ENCODE data around the gene ETNK2.
"Not testable (repeated sequence)": the region's sequence is repeated elsewhere in the genome, so short reads cannot be mapped to it uniquely, and the experiment has no call there.

Gene ETNK2

DNA sequence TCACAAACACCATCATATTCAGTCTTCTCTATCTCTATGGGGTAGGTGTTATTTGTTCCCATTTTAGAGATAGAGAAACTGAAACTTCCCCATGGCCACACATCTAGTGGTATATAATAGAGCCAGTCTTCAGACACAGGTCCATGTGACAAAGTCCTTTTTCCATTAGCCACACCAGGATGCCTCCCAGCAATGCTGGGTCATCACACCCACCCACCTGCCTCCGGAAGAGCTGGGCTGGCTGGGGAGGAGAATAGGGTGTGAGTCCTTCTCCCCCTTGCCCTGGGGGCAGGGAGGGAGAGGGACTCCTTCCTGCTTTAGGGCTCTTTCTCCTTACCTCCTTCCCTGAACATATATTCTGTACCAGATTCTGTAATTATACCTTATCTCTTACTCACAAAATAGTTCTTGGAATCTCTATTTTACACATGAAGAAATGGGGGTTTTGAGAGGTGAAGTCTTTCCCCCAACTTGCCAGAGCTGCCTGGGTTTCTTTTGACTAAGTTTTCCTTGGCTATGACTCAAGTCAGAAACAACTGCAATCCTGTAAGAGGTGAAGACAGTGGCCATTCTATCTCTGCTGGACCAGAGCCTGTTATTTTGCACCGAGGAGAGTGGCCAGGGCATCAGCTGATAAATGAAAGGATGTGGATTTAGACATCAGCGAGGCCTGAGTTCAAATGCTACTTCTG, 49.0 kb downstream of the ETNK2 start:
- no peak overlapping the region for H4K8ac ChIP-seq (ENCODE audit: low read depth, low read length)
- H2BK5ac ChIP-seq (ENCODE audit: low read depth, low read length, poor library complexity), result no peak overlapping the region
- H3K79me2 ChIP-seq (ENCODE audit: control insufficient read depth, insufficient read depth, low read length, poor library complexity), result peaks cover 28% of the 10 kb centered on the region
- H3K36me3 ChIP-seq (ENCODE audit: control insufficient read depth in 1 of 2, insufficient read depth in 2 of 2, low read length in 2 of 2), result peaks cover 0 to 2% of the 10 kb centered on the region in 2 experiments
- peak; percentile 22 to 48 for DNase-seq
- no peak overlapping the region for H3K9ac ChIP-seq (ENCODE audit: low read length)
- no peak overlapping the region for H3K18ac ChIP-seq (ENCODE audit: low read length)
- no peak overlapping the region for H3K4me3 ChIP-seq (ENCODE audit: low read depth, low read length)
- H3K27me3 ChIP-seq (ENCODE audit: insufficient read depth, low read length), result no peaks in the 10 kb centered on the region
- no peak overlapping the region for H4K91ac ChIP-seq (ENCODE audit: low read depth, low read length)
- no peak overlapping the region for H2BK12ac ChIP-seq (ENCODE audit: low read length)
- H3K4me1 ChIP-seq (ENCODE audit: control insufficient read depth in 1 of 2, insufficient read depth in 2 of 2, low read length in 2 of 2), result peaks cover 23 to 36% of the 10 kb centered on the region in 2 experiments
- no peak overlapping the region for H3K23ac ChIP-seq (ENCODE audit: low read length)
- peaks cover 16% of the 10 kb centered on the region for H3K79me1 ChIP-seq (ENCODE audit: low read length)
- H3K27ac ChIP-seq (ENCODE audit: low read depth, low read length), result no peak overlapping the region
- no peaks in the 10 kb centered on the region for H3K9me3 ChIP-seq (ENCODE audit: insufficient read depth, low read depth, low read length)
- no peak overlapping the region for H3K4ac ChIP-seq (ENCODE audit: low read depth, low read length)
- no peak overlapping the region for H4K12ac ChIP-seq (ENCODE audit: low read depth, low read length)
- no CpG with 5 or more reads among the region's 3 CpGs for WGBS (ENCODE audit: extremely low coverage, insufficient coverage, insufficient read length)
- no peak overlapping the region for H2AK5ac ChIP-seq (ENCODE audit: low read length)
- no peak overlapping the region for H2BK120ac ChIP-seq (ENCODE audit: insufficient read depth, low read length, poor library complexity)
- no peak overlapping the region for H3K14ac ChIP-seq (ENCODE audit: low read length)
- H2AFZ ChIP-seq (ENCODE audit: insufficient read depth, low read length, poor library complexity), result no peak overlapping the region
- H3K4me2 ChIP-seq (ENCODE audit: low read length), result no peak overlapping the region

DNA sequence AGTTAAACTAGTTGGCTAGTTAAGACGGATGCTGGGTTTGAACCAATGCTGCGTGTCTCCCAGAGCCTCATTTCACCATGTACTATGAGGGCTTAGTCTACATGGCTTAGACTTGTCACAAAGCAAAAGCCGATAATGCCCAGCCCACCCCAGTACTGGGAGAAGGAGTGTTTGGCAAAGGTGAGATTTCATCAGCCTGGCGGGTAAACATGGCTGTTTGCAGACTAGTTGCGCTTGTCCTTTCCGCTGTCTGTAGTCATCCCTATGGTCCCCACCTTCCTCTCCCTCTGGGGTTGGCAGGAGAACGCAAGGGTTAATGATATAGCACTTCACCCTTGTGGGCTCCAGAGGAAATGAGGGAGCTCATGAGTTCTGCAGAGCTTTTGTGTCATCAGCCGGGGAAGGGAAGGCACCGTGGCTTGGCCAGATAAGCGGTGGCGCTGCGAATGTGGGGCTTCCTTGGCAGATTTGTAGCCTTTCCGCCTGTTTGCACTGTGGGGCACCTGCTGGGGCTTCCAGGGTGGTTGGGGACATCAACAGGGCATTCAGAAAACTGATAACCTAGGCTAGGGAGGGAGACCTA, 49.7 kb downstream of the ETNK2 start:
- Histone ChIP-seq H3K79me2 (ENCODE audit: control insufficient read depth, insufficient read depth, low read length, poor library complexity) (peaks cover 21% of the 10 kb centered on the region), H2AFZ (ENCODE audit: insufficient read depth, low read length, poor library complexity) (no peak overlapping the region)
- WGBS (ENCODE audit: extremely low coverage, insufficient coverage, insufficient read length), result no CpG with 5 or more reads among the region's 13 CpGs

DNA sequence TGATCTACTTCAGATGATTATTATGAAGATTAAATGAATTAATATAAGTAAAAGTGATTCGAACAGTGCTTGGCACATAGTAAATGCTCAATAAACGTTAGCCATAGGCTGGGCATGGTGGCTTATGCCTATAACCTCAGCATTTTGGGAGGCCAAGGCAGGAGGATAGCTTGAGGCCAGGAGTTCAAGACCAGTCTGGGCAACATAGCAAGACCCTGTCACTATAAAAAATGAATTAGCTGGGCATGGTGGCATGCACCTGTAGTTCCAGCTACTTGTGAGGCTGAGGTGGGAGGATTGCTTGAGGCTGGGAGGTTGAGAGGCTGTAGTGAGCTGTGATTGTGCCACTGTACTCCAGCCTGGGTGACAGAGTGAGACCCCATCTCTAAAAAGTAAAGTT, 52.1 kb downstream of the ETNK2 start:
- H2BK12ac ChIP-seq (ENCODE audit: low read length); H4K91ac ChIP-seq (ENCODE audit: low read depth, low read length); H3K4ac ChIP-seq (ENCODE audit: low read depth, low read length); H4K12ac ChIP-seq (ENCODE audit: low read depth, low read length); DNase-seq; H3K27me3 ChIP-seq (ENCODE audit: insufficient read depth, low read length); H2AK5ac ChIP-seq (ENCODE audit: low read length); H3K27ac ChIP-seq (ENCODE audit: low read depth, low read length); H3K18ac ChIP-seq (ENCODE audit: low read length); H3K4me2 ChIP-seq (ENCODE audit: low read length); H2AFZ ChIP-seq (ENCODE audit: insufficient read depth, low read length, poor library complexity); H3K14ac ChIP-seq (ENCODE audit: low read length); H4K8ac ChIP-seq (ENCODE audit: low read depth, low read length); H3K23ac ChIP-seq (ENCODE audit: low read length); H3K9ac ChIP-seq (ENCODE audit: low read length); H2BK5ac ChIP-seq (ENCODE audit: low read depth, low read length, poor library complexity); H2BK120ac ChIP-seq (ENCODE audit: insufficient read depth, low read length, poor library complexity); H3K36me3 ChIP-seq (ENCODE audit: control insufficient read depth in 1 of 2, insufficient read depth in 2 of 2, low read length in 2 of 2); H3K4me3 ChIP-seq (ENCODE audit: low read depth, low read length); H3K9me3 ChIP-seq (ENCODE audit: insufficient read depth, low read depth, low read length): not testable (repeated sequence)
- H3K79me1 ChIP-seq (ENCODE audit: low read length), result peaks cover 18% of the 10 kb centered on the region
- H3K4me1 ChIP-seq (ENCODE audit: control insufficient read depth in 1 of 2, insufficient read depth in 2 of 2, low read length in 2 of 2), result peaks cover 26 to 35% of the 10 kb centered on the region in 2 experiments
- H3K79me2 ChIP-seq (ENCODE audit: control insufficient read depth, insufficient read depth, low read length, poor library complexity), result peaks cover 21% of the 10 kb centered on the region
- no CpG with 5 or more reads among the region's 2 CpGs for whole genome bisulfite sequencing (ENCODE audit: extremely low coverage, insufficient coverage, insufficient read length)

More for the DNA sequence above, 49.7 kb downstream of the ETNK2 start:
- Histone ChIP-seq H3K4me2 (ENCODE audit: low read length) (no peak overlapping the region), H4K91ac (ENCODE audit: low read depth, low read length) (peak overlapping the region; percentile 22), H3K4ac (ENCODE audit: low read depth, low read length) (peak overlapping the region; percentile 39), H3K18ac (ENCODE audit: low read length) (peak overlapping the region; percentile 4), H3K9me3 (ENCODE audit: insufficient read depth, low read depth, low read length) (no peaks in the 10 kb centered on the region), H3K9ac (ENCODE audit: low read length) (no peak overlapping the region), H2AK5ac (ENCODE audit: low read length) (no peak overlapping the region), H3K4me3 (ENCODE audit: low read depth, low read length) (no peak overlapping the region), H3K79me1 (ENCODE audit: low read length) (peaks cover 16% of the 10 kb centered on the region), H2BK5ac (ENCODE audit: low read depth, low read length, poor library complexity) (no peak overlapping the region), H2BK12ac (ENCODE audit: low read length) (no peak overlapping the region), H3K36me3 (ENCODE audit: control insufficient read depth in 1 of 2, insufficient read depth in 2 of 2, low read length in 2 of 2) (peaks cover 0 to 2% of the 10 kb centered on the region in 2 experiments), H3K27ac (ENCODE audit: low read depth, low read length) (no peak overlapping the region), H4K8ac (ENCODE audit: low read depth, low read length) (no peak overlapping the region), H3K4me1 (ENCODE audit: control insufficient read depth in 1 of 2, insufficient read depth in 2 of 2, low read length in 2 of 2) (peaks cover 23 to 36% of the 10 kb centered on the region in 2 experiments), H3K23ac (ENCODE audit: low read length) (no peak overlapping the region), H4K12ac (ENCODE audit: low read depth, low read length) (no peak overlapping the region), H2BK120ac (ENCODE audit: insufficient read depth, low read length, poor library complexity) (no peak overlapping the region), H3K27me3 (ENCODE audit: insufficient read depth, low read length) (no peaks in the 10 kb centered on the region), H3K14ac (ENCODE audit: low read length) (no peak overlapping the region)
- no peak for DNase-seq

DNA sequence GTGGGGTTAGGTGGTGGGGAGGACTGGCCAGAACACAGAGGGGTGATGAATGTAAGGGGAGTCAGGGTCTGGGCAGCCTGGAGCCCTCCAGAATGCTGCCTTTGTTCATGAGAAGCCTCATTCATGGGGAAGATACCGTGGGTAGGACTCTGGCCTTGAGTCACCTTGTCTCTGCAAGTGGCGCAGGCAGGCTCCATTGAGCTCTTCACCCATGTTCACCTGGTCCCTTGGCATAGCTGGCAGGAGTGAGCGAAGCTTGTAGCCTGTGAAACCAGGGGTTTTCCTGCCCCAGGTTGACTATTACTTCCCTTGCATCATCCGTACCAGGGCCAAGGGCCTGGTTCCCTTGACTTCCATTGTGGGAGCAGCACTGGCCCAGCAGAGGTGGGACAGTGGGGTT, 53.2 kb downstream of the ETNK2 start:
- Histone ChIP-seq H4K12ac (ENCODE audit: low read depth, low read length) (no peak overlapping the region), H3K36me3 (ENCODE audit: control insufficient read depth in 1 of 2, insufficient read depth in 2 of 2, low read length in 2 of 2) (peaks cover 0 to 4% of the 10 kb centered on the region in 2 experiments), H4K91ac (ENCODE audit: low read depth, low read length) (peak overlapping the region; percentile 17), H2AK5ac (ENCODE audit: low read length) (peak overlapping the region; percentile 30), H2AFZ (ENCODE audit: insufficient read depth, low read length, poor library complexity) (peak overlapping the region; percentile 39), H4K8ac (ENCODE audit: low read depth, low read length) (no peak overlapping the region), H3K79me1 (ENCODE audit: low read length) (peaks cover 10% of the 10 kb centered on the region), H3K4ac (ENCODE audit: low read depth, low read length) (peak overlapping the region; percentile 84), H3K4me3 (ENCODE audit: low read depth, low read length) (no peak overlapping the region), H3K27me3 (ENCODE audit: insufficient read depth, low read length) (no peaks in the 10 kb centered on the region), H3K18ac (ENCODE audit: low read length) (peak overlapping the region; percentile 71), H3K14ac (ENCODE audit: low read length) (peak overlapping the region; percentile 9), H3K9ac (ENCODE audit: low read length) (no peak overlapping the region), H3K79me2 (ENCODE audit: control insufficient read depth, insufficient read depth, low read length, poor library complexity) (peaks cover 17% of the 10 kb centered on the region), H2BK12ac (ENCODE audit: low read length) (peak overlapping the region; percentile 30), H3K9me3 (ENCODE audit: insufficient read depth, low read depth, low read length) (no peaks in the 10 kb centered on the region), H3K4me2 (ENCODE audit: low read length) (no peak overlapping the region), H3K4me1 (ENCODE audit: control insufficient read depth in 1 of 2, insufficient read depth in 2 of 2, low read length in 2 of 2) (peaks cover 25 to 34% of the 10 kb centered on the region in 2 experiments), H3K27ac (ENCODE audit: low read depth, low read length) (no peak overlapping the region), H2BK5ac (ENCODE audit: low read depth, low read length, poor library complexity) (no peak overlapping the region), H2BK120ac (ENCODE audit: insufficient read depth, low read length, poor library complexity) (no peak overlapping the region), H3K23ac (ENCODE audit: low read length) (peak overlapping the region; percentile 62)
- DNase-seq, result no peak
- WGBS (ENCODE audit: extremely low coverage, insufficient coverage, insufficient read length), result no CpG with 5 or more reads among the region's 4 CpGs

Measured in trophoblast cell (in vitro differentiated cells and primary cell).